ENCODE data around the gene DGKB. TPM values are rescaled to one million over a fixed set of nuclear protein-coding genes. Genes with fewer than 3 reads are reported as not detected.

The DGKB gene
- total RNA-seq, 1 experiment from 2014 or later = 0.07 TPM

- DNase-seq (ENCODE audit: low spot score) = no peak
Measured at GRCh38 chr7:14688208-14688607, 214.3 kb downstream of the DGKB start.

GRCh38 chr7:14687777-14688176 is 214.8 kb downstream of the DGKB start:
- no peak for DNase-seq (ENCODE audit: low spot score)

DNA sequence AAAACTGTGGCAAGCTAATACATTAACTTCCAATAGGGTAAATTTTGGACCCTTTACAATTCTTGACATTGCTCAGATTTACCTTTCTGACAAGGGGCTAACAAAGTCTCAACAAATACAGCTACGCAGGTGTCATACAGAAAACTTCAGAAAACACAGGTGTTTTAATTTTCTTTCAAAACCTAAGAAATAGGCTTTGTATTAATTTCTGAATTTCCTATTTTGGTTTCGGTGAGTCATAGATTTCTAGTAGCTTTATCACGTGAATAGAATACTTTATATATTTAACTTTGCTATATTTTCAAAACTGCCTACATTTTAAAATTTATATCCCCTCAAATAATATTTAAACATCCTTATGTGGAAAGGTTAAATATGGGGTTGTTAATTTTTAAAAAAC is 215.3 kb downstream of the DGKB start:
- no peak for DNase-seq (ENCODE audit: low spot score)

DNA sequence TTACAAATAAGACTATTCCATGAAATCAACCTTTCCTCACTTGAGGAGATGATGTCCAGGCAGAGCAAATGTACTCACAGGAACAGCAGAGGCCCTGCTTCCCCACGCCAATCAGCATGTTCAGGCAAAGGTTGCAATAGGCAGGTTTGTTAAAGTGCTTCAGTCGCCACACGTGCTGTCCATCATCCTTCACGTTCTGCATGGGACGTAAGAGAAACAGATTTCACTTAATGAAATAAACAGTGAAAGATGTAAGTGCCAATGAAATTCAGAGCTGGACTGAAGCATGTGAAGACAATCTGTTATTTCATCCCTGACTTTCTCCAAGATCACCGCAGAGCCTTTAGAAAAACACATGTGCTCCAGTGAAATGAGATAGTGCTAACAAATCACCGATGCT is 217.4 kb downstream of the DGKB start:
- no peak for DNase-seq (ENCODE audit: low spot score)

- DNase-seq (ENCODE audit: low spot score) = no peak
Measured at GRCh38 chr7:14682910-14683465, 219.6 kb downstream of the DGKB start.

DNA sequence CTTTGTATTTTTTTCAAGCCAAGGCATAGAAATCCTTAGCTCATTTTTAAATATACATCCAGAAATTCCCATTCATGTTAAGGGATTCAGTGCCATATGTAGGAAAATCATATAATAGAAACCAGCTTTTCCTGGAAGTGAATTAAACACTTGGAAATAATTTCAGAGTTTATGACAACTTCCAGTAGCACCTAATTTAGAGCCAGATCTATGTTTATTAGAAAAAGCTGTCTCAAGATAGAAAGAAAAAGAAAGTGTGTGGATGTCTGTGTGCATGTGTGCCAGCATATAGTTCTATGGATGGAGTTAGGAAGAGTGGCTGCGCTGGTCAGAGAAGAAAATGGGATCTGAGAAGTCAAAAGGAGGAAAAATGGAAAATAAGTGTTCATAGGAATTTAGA is 225.7 kb downstream of the DGKB start:
- no peak for DNase-seq (ENCODE audit: low spot score)

DNA sequence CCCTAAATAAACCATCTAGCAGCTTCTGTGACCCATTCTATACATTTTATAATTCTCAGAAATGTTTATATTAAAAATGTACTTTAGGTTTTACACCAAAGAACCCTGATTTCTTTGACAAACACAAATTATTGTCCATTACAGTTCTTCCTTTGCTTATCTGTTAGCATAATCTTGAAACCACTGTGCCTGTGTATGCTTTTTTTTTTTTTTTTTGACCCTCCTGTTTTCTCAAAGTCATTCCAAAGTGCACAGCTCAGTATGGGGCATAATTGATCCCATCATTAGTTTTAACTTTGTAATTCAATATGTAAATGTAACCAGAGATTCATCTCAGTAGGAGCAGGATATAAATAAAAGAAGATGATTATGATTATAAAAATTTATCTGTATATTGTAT is 229.3 kb downstream of the DGKB start:
- no peak for DNase-seq (ENCODE audit: low spot score)

GRCh38 chr7:14666913-14667312 is 235.6 kb downstream of the DGKB start:
- DNase-seq (ENCODE audit: low spot score) = no peak

DNA sequence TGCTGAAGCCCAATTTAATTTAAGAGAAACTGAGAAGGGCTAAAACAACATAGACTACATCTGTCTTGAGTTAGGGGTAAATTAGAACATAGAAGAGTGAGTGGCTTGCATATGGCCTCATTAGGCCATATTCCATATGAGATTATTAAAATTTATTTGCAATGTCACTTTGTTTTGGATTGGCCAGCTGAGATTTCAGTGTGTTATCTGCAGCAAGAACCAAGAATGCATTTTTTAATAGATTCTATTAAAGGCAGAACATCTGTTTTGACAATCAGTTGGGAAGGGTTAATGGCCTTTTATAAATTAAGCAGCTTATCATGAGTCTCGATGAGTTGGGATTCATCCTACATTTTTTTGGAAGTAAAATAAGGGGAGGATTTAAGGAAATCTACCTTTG is 236.2 kb downstream of the DGKB start:
- no peak for DNase-seq (ENCODE audit: low spot score)

DNA sequence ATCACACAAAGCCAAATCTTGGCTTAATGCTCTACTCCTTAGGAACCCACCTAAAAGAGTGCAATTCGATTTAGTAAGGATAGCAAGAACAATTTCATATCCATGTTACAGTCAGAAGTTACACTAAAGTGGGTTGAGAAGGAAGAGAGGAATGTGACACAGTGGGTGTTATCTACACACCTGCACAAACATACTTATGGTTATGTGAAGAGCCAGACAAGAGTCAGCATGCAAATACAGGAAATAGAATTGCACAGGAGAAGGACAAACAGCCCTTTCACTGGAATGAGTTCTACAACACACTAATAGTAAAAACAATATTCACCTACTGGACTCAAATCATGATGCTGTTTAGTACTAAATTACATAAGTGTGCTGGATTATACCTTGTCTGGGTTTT is 262.8 kb downstream of the DGKB start:
- DNase-seq (ENCODE audit: low spot score) = no peak

- no peak for DNase-seq (ENCODE audit: low spot score)
Measured at GRCh38 chr7:14639329-14639728, 263.2 kb downstream of the DGKB start.

- DNase-seq (ENCODE audit: low spot score) = no peak
Measured at GRCh38 chr7:14637968-14638367, 264.6 kb downstream of the DGKB start.

GRCh38 chr7:14635955-14636354 is 266.6 kb downstream of the DGKB start:
- no peak for DNase-seq (ENCODE audit: low spot score)

DNA sequence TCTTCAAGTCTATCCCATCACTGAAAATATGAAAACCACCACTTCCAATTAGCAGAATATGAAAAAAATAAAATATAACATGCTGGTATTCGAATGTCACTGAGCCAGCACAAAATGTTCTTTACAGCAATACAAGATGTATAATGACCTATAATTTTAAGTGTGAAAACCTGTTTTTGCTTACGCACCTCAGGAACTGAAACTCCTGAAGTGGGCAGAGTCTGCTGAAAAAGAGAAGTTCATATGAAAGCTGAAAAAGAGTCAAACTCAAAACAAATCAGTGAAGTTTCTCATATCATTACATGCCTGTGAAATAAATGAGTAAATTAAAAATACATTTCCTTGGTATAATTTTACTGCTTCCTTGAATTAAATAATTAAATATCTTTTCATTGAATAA is 272.5 kb downstream of the DGKB start:
- no peak for DNase-seq (ENCODE audit: low spot score)

DNA sequence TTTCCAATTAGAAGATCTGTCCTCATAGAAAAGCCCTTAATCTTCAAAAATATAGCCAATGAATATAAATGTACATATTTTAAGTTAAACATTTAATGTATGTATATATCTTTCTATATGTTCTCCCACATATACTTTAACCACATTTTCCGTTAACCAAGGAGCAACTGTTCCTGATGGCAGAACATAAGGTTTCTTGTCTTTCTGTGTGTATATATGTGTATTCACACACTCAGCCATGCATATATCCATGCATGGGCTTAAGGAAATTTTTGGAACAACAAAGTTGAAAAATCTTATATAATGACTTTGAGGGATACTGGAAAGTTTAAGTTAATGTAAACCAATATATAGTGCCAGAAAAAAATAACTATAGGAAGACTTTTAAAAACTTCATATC is 274.0 kb downstream of the DGKB start:
- DNase-seq (ENCODE audit: low spot score) = no peak

- DNase-seq (ENCODE audit: low spot score) = no peak
Measured at GRCh38 chr7:14626076-14626475, 276.5 kb downstream of the DGKB start.

DNA sequence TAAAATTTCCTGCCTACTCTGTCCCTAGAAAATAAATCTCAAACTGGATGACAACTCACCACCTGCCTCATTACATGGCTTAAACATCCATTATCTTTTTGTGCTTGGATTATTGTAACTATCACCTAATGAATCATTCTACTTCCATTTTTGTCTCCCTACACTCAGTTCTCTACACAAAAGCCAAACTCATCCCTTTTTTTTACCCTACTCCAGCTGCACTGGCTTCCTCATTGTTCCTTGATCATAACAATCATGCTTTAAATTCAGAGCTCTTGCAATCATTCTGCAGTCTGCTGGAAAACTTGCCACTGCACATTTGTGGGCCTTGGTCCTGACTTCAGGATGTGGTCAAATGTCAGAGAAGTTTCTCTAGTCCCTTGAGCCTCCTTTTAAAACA is 280.0 kb downstream of the DGKB start:
- no peak for DNase-seq (ENCODE audit: low spot score)

GRCh38 chr7:14606101-14606500 is 296.4 kb downstream of the DGKB start:
- no peak for DNase-seq (ENCODE audit: low spot score)

DNA sequence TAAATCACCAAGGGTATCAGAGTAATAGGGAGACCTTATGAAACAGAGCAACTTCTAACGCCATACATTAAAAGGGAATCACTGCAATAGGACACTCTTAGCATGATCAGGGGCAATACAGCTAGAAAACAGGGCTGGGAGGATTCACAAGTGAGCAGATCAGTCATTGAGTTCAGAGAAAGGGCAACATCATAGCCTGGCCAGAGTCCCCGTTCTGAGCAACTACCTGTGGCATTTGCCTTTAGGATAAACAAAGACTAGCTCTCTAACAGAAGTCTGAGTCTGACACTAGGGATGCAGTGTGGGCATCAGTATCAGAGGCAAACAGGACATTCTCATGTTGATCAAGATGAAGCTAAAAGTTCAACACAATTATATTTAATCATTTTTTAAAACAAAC is 297.9 kb downstream of the DGKB start:
- peak; percentile 12 for DNase-seq (ENCODE audit: low spot score)

- DNase-seq (ENCODE audit: low spot score) = no peak
Measured at GRCh38 chr7:14602851-14603250, 299.7 kb downstream of the DGKB start.

- no peak for DNase-seq (ENCODE audit: low spot score)
Measured at GRCh38 chr7:14600766-14601367, 301.7 kb downstream of the DGKB start.

- no peak for DNase-seq (ENCODE audit: low spot score)
Measured at GRCh38 chr7:14598978-14599377, 303.6 kb downstream of the DGKB start.

DNA sequence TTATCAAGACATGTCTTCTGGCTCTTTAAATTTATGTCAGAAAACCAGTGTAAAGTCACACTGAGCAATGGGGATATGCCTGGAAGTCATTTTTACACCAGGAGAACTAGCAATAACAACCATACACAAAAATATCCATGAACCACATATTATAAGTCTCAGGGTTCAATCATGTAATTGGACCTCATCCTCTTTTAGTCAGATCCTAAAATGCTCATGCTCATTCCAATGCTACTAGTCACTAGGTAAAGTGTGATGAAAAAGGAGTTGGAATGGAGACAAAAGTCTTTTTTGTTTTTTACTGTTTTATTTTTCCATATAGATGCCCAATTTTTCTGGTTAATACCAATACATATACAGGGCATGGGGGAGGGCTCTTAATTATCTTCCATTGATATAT is 306.1 kb downstream of the DGKB start:
- peak; percentile 8 for DNase-seq (ENCODE audit: low spot score)

GRCh38 chr7:14590206-14590605 is 312.3 kb downstream of the DGKB start:
- DNase-seq (ENCODE audit: low spot score) = no peak
